Thoracic aorta (tissue), 2 donors: Measurements from ENCODE around the gene CST11. TPM values are rescaled to one million over a fixed set of nuclear protein-coding genes. Genes with fewer than 3 reads are reported as not detected.

Experiments used
- ATAC-seq: fragments of 150-250 bp; one replicate; pipeline ENCODE4 v1.8.0; 2017; ENCODE audit warnings: low read depth; ENCODE audit not compliant: insufficient number of reproducible peaks, low FRiP score
- DNase-seq: peaks from one replicate; pipeline ENCODE4 v3.0.0-alpha.2; 2020; ENCODE audit warnings: low spot score
- H3K27ac ChIP-seq, 2 donors: fragments of 200-600 bp; sonication (generic); 1 replicate in 1 of 2; 2 replicates in 1 of 2; pipeline ENCODE4 v1.5.1; 2016; ENCODE audit warnings: mild to moderate bottlenecking in 2 of 2, moderate library complexity in 2 of 2
- H3K27me3 ChIP-seq: fragments of 200-600 bp; sonication (generic); replicated peaks from 2 replicates; pipeline ENCODE4 v1.6.0; 2016; ENCODE audit warnings: mild to moderate bottlenecking; ENCODE audit not compliant: insufficient read depth
- H3K36me3 ChIP-seq: fragments of 200-600 bp; sonication (generic); one replicate; pipeline ENCODE4 v1.5.1; 2016
- H3K4me1 ChIP-seq, 2 donors: fragments of 200-600 bp; sonication (generic); 1 replicate in 1 of 2; 2 replicates in 1 of 2; pipeline versions ENCODE4 v1.5.1 to v1.6.0; 2016; ENCODE audit warnings: low read depth in 2 of 2, mild to moderate bottlenecking in 1 of 2; ENCODE audit not compliant: control insufficient read depth in 1 of 2
- H3K4me3 ChIP-seq: fragments of 200-600 bp; sonication (generic); 2 replicates; pipeline ENCODE4 v1.5.1; 2016; ENCODE audit warnings: mild to moderate bottlenecking
- H3K9me3 ChIP-seq: fragments of 200-600 bp; sonication (generic); 2 replicates; pipeline ENCODE4 v1.5.1; 2016
- total RNA-seq, 2 donors: library from RNA; depleted of rRNA; stranded (reverse); fragments of >200 nt; gene quantifications; one replicate each; pipeline versions ENCODE4 v1.1.0 to v1.2.3, GENCODE V29; 2016
- TF ChIP-seq, protein P1 (sequence below): fragments of 200-600 bp; sonication (generic); IDR thresholded peaks from one replicate; pipeline ENCODE4 v1.5.1; 2019; ENCODE audit warnings: antibody characterized with exemption

Gene CST11
- total RNA-seq, 2 donors from 2014 or later, result not detected

DNA sequence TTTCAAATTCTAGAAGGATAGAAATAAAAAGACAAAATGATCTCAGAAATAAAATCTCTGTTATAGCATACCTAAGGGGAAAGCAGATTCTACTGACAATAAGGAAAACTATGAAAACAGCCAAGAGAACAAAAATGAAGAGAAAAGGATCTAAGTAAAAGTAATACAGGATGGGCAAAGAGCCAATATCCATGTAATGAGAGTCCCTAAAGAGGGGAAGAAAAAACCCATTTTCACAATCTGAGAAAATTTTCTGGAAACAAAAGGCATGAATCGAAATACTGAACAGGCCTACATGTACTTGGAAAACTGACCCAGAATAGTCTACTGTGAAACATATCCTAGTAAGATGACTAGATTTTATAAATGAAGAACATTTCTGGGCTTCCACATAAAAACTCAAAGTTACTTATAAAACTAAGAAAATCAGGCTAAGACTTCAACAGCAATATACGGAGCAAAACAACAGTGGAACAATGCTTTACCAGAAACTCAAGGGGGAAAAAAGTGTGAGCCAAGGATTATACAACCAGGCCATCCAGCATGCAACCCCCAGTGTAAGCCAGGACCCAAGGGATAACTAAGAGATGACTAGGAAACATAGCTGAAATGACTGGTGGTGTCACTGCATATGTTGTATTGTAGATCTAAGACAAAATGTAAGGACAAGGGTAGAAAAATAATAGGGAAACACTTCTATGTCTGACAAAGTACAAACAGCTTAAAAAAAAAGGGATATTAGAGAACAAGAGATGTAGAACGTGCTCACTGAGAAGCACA is 41.6 kb downstream of the CST11 start:
- TF ChIP-seq, protein P1, sequence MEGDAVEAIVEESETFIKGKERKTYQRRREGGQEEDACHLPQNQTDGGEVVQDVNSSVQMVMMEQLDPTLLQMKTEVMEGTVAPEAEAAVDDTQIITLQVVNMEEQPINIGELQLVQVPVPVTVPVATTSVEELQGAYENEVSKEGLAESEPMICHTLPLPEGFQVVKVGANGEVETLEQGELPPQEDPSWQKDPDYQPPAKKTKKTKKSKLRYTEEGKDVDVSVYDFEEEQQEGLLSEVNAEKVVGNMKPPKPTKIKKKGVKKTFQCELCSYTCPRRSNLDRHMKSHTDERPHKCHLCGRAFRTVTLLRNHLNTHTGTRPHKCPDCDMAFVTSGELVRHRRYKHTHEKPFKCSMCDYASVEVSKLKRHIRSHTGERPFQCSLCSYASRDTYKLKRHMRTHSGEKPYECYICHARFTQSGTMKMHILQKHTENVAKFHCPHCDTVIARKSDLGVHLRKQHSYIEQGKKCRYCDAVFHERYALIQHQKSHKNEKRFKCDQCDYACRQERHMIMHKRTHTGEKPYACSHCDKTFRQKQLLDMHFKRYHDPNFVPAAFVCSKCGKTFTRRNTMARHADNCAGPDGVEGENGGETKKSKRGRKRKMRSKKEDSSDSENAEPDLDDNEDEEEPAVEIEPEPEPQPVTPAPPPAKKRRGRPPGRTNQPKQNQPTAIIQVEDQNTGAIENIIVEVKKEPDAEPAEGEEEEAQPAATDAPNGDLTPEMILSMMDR, result no peak
- H3K9me3 ChIP-seq, result no peaks in the 10 kb centered on the region

DNA sequence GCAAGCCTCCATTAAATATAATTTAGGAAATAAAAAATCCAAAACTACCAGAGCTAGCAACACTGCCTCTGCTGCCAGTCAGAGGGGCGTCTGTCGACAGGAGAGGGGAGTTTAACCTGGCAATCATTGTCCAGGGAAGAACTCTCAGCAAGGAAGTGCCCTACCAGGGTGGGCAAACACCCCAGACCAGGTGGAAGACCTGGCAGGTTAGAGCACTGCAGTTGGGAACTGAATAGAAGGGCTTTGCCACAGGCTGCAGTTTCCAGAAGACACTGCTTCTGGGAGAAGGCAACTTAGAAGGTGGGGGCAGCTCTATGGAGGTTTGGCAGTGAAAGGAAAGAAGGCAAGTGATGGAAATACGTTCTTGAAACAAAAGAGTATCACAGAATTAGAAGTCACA is 42.9 kb downstream of the CST11 start:
- no peak overlapping the region for H3K4me3 ChIP-seq
- TF ChIP-seq, protein P1, result no peak
- H3K27ac ChIP-seq, result no peak overlapping the region
- H3K4me1 ChIP-seq, result peaks cover 4 to 7% of the 10 kb centered on the region in 2 donors
- no peaks in the 10 kb centered on the region for H3K9me3 ChIP-seq
- no peaks in the 10 kb centered on the region for H3K27me3 ChIP-seq
- ATAC-seq (no peak), DNase-seq (no peak)
- no peaks in the 10 kb centered on the region for H3K36me3 ChIP-seq

More for the DNA sequence above, 41.6 kb downstream of the CST11 start:
- no peak overlapping the region for H3K27ac ChIP-seq
- H3K4me1 ChIP-seq, result peaks cover 4 to 7% of the 10 kb centered on the region in 2 donors
- DNase-seq (no peak), ATAC-seq (no peak)
- H3K36me3 ChIP-seq, result no peaks in the 10 kb centered on the region
- no peak overlapping the region for H3K4me3 ChIP-seq
- H3K27me3 ChIP-seq, result no peaks in the 10 kb centered on the region

DNA sequence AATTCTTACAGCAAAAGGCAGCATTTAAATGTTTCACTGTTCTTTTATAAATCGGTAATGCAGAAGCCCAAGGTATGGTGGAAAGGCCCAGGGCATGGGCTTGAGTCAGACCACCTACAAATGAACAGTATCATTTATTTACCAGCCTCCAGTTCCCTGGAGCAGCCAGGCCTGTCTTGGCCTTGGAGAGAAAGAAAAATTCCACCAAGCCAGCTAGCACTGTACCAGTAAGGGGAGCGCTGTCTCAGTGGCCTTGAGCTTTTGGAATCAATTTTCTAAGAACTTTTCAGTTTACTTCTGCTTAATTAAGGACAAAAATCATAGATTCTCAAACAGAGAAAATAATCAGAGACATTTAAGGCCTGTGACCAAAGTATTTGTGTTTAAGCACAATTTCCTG is 43.7 kb downstream of the CST11 start:
- TF ChIP-seq, protein P1, result no peak
- Histone ChIP-seq H3K36me3 (no peaks in the 10 kb centered on the region), H3K9me3 (no peaks in the 10 kb centered on the region), H3K27ac (no peak overlapping the region), H3K4me1 (peaks cover 7 to 8% of the 10 kb centered on the region in 2 donors), H3K4me3 (no peak overlapping the region), H3K27me3 (no peaks in the 10 kb centered on the region)
- no peak for DNase-seq
- no peak for ATAC-seq

DNA sequence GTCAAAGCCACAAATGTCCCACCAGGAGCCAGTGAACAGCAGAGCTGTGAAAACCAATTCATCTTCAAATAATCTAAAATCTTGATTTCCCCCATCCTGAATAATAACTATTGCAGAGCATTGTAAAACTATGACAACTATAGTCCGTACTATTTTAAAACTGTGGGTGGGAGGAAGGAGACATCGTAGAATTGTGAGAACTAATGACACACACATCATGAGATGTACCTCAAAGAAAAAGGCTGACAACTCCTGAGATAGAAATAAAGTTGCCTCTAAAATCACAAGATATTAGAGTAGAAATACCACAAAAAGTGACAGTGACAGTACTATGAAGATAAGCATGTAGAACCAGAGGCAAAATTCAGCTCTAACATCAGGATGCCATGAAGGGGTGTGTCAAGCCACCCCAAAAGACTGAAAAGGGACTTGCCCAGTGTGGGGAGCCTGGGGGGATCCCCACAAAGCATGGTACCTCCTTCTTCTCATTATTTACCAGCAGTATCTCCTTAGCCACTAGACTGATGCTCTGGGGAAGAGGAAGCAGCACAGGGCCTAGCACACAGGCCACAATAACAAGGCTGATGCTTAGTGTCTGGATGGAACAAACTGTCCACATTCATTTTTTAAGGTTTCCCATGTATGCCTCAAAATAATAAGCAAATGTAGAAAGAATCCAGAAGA is 44.8 kb downstream of the CST11 start:
- Histone ChIP-seq H3K4me1 (peaks cover 7 to 9% of the 10 kb centered on the region in 2 donors), H3K27me3 (no peaks in the 10 kb centered on the region), H3K36me3 (no peaks in the 10 kb centered on the region), H3K9me3 (no peaks in the 10 kb centered on the region), H3K4me3 (no peak overlapping the region), H3K27ac (no peak overlapping the region)
- DNase-seq (no peak), ATAC-seq (no peak)
- TF ChIP-seq, protein P1, result no peak

DNA sequence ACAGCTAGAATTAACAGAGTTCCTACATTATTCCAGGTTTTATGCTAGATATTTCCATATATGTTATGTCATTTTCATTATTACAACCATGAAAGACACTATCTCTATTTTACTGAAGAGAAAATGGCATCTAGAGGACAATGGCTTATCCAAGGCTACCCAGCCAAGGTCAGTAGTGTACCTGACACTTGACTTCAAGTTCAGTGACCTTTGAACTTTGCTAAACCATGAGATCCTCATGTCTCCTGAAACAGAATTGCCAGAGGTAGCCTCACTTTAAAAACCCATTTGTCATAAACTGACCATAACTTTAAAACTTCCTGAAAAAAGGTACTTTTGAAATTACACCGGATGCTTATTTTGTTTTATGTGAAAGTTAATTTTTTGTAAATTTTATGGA is 45.8 kb downstream of the CST11 start:
- Histone ChIP-seq H3K27ac (no peak overlapping the region), H3K27me3 (no peaks in the 10 kb centered on the region), H3K36me3 (no peaks in the 10 kb centered on the region), H3K4me1 (peaks cover 3 to 6% of the 10 kb centered on the region in 2 donors), H3K4me3 (no peak overlapping the region), H3K9me3 (no peaks in the 10 kb centered on the region)
- TF ChIP-seq, protein P1, result no peak
- DNase-seq (no peak), ATAC-seq (no peak)
